Cardiac septum (tissue), 1 donor: ENCODE measurements around the gene RAB12. TPM values are rescaled to one million over a fixed set of nuclear protein-coding genes. Genes with fewer than 3 reads are reported as not detected.
"Not testable (repeated sequence)": the region's sequence is repeated elsewhere in the genome, so short reads cannot be mapped to it uniquely, and the experiment has no call there.

Source experiments
- DNase-seq: peaks from one replicate; pipeline ENCODE4 v3.0.0-alpha.2; 2020; ENCODE audit warnings: low spot score
- intact Hi-C: fragments of 100-400 bp; cut with DNase I; formaldehyde crosslinking; loops from one replicate; pipeline ENCODE4 v1.14.0; 2022
- long read RNA-seq: library from polyadenylated mRNA; unstranded; transcript quantifications from one replicate; pipeline ENCODE4 v2.0.0, GENCODE V29; 2021
- total RNA-seq: library from RNA; stranded (reverse); fragmentation: NEBNext Ultra II Directional; extraction: Animal tissue kit (Norgen Biotek cat#: 25700); gene quantifications from one replicate; pipeline ENCODE4 v1.2.1, GENCODE V29; 2021
- donor health status: DM: no; HTN: no; CAD: no.

RAB12 gene
- total RNA-seq: 86.8 TPM
- long read RNA-seq, transcript RAB12-203 (6 exons, 2,145 nt): major isoform, 46 of 55 reads
- long read RNA-seq, partial matches to known transcripts: 3 of 55 reads
- long read RNA-seq, other reads (novel, unspliced or antisense): 6 of 55 reads

- intact Hi-C loops: loop anchor here (5.0 kb wide), 1 partner anchor 47 kb away; no protein-coding TSS in a partner anchor
- peak; percentile 95 for DNase-seq
Observed at GRCh38 chr18:8608795-8609658, at the start of gene RAB12. Gene RAB12, plus strand, starts transcription at chr18:8609437. Its CDS starts 3 bp downstream, at chr18:8609440.

GRCh38 chr18:8559612-8560186, 49.5 kb upstream of the RAB12 start:
- intact Hi-C loops: loop anchor here (5.0 kb wide), 1 partner anchor 48 kb away; the partner anchor contains the start of gene RAB12
- no peak for DNase-seq

- DNase-seq: peak; percentile 84
- intact Hi-C loops: loop anchor here (5.0 kb wide), 1 partner anchor 46 kb away; the partner anchor contains the start of gene RAB12
Observed at GRCh38 chr18:8561123-8561910, 47.9 kb upstream of the RAB12 start.

- intact Hi-C loops: loop anchor here (5.0 kb wide), 1 partner anchor 45 kb away; the partner anchor contains the start of gene RAB12
- no peak for DNase-seq
Observed at GRCh38 chr18:8562070-8562469, 47.2 kb upstream of the RAB12 start.

GRCh38 chr18:8562919-8563318, 46.3 kb upstream of the RAB12 start:
- peak; percentile 82 for DNase-seq
- intact Hi-C loops: loop anchor here (5.0 kb wide), 1 partner anchor 44 kb away; the partner anchor contains the start of gene RAB12

GRCh38 chr18:8571399-8571798, 37.8 kb upstream of the RAB12 start:
- DNase-seq: no peak
- intact Hi-C loops: no loop called here

- DNase-seq, intact Hi-C loops: not testable (repeated sequence)
Observed at GRCh38 chr18:8573766-8574165, 35.5 kb upstream of the RAB12 start.

- intact Hi-C loops: no loop called here
- DNase-seq: no peak
Observed at GRCh38 chr18:8584798-8585197, 24.4 kb upstream of the RAB12 start.

GRCh38 chr18:8586941-8587340, 22.3 kb upstream of the RAB12 start:
- intact Hi-C loops: no loop called here
- DNase-seq: no peak

- no peak for DNase-seq
- intact Hi-C loops: no loop called here
Observed at GRCh38 chr18:8595445-8595844, 13.8 kb upstream of the RAB12 start.

GRCh38 chr18:8601277-8602032, 7.8 kb upstream of the RAB12 start:
- intact Hi-C loops: no loop called here

GRCh38 chr18:8602040-8602439, 7.2 kb upstream of the RAB12 start:
- intact Hi-C loops: no loop called here
- no peak for DNase-seq

More at GRCh38 chr18:8601277-8602032, 7.8 kb upstream of the RAB12 start:
- no peak for DNase-seq

- intact Hi-C loops: no loop called here
- DNase-seq: no peak
Observed at GRCh38 chr18:8602557-8602956, 6.7 kb upstream of the RAB12 start.

- no peak for DNase-seq
- intact Hi-C loops: no loop called here
Observed at GRCh38 chr18:8603663-8604520, 5.3 kb upstream of the RAB12 start.

GRCh38 chr18:8605974-8606373, 3.3 kb upstream of the RAB12 start:
- no peak for DNase-seq
- intact Hi-C loops: loop anchor here (5.0 kb wide), 1 partner anchor 44 kb away; no protein-coding TSS in a partner anchor

- intact Hi-C loops: loop anchor here (5.0 kb wide), 1 partner anchor 46 kb away; no protein-coding TSS in a partner anchor
Observed at GRCh38 chr18:8607776-8608742, 1.2 kb upstream of the RAB12 start.

More at GRCh38 chr18:8607776-8608742, 1.2 kb upstream of the RAB12 start:
- no peak for DNase-seq
